NCI-H82 (cell line): ENCODE data around the gene MRPS16.

Source experiments
- DNase-seq: peaks from one replicate; lab custom pipeline; 2025; lab: John Stamatoyannopoulos, UW

Gene MRPS16

GRCh38 chr10:73239908-73240307 lies 12.5 kb downstream of the MRPS16 start:
- DNase-seq = no peak

- DNase-seq = no peak
Measured at GRCh38 chr10:73238990-73239566, 13.4 kb downstream of the MRPS16 start.

GRCh38 chr10:73234695-73235094 lies 17.7 kb downstream of the MRPS16 start:
- DNase-seq = peak; percentile 11

- DNase-seq = no peak
Measured at GRCh38 chr10:73233883-73234282, 18.6 kb downstream of the MRPS16 start.

GRCh38 chr10:73232887-73233286 lies 19.6 kb downstream of the MRPS16 start:
- DNase-seq = peak; percentile 4

GRCh38 chr10:73229567-73229966 lies 22.9 kb downstream of the MRPS16 start:
- DNase-seq = no peak

- DNase-seq = no peak
Measured at GRCh38 chr10:73228247-73228646, 24.2 kb downstream of the MRPS16 start.

GRCh38 chr10:73226663-73227062 lies 25.8 kb downstream of the MRPS16 start:
- DNase-seq = no peak

GRCh38 chr10:73225518-73225917 lies 26.9 kb downstream of the MRPS16 start:
- no peak for DNase-seq

GRCh38 chr10:73220989-73221388 lies 31.5 kb downstream of the MRPS16 start:
- DNase-seq = no peak

- no peak for DNase-seq
Measured at GRCh38 chr10:73219384-73219783, 33.1 kb downstream of the MRPS16 start.

GRCh38 chr10:73218431-73219191 lies 33.8 kb downstream of the MRPS16 start:
- DNase-seq = peak; percentile 77

GRCh38 chr10:73217628-73218027 lies 34.8 kb downstream of the MRPS16 start:
- DNase-seq = no peak

- DNase-seq = no peak
Measured at GRCh38 chr10:73215749-73216148, 36.7 kb downstream of the MRPS16 start.

GRCh38 chr10:73211106-73211811 lies 41.2 kb downstream of the MRPS16 start:
- no peak for DNase-seq

GRCh38 chr10:73210395-73211105 lies 41.9 kb downstream of the MRPS16 start:
- no peak for DNase-seq

- no peak for DNase-seq
Measured at GRCh38 chr10:73209705-73210104, 42.7 kb downstream of the MRPS16 start.

- peak; percentile 15 for DNase-seq
Measured at GRCh38 chr10:73207883-73208282, 44.6 kb downstream of the MRPS16 start.

- no peak for DNase-seq
Measured at GRCh38 chr10:73206385-73206784, 46.1 kb downstream of the MRPS16 start.

GRCh38 chr10:73205890-73206289 lies 46.6 kb downstream of the MRPS16 start:
- no peak for DNase-seq

GRCh38 chr10:73205081-73205480 lies 47.4 kb downstream of the MRPS16 start:
- DNase-seq = no peak
